ENCODE measurements around the gene C12orf57.

C12orf57 gene

DNA sequence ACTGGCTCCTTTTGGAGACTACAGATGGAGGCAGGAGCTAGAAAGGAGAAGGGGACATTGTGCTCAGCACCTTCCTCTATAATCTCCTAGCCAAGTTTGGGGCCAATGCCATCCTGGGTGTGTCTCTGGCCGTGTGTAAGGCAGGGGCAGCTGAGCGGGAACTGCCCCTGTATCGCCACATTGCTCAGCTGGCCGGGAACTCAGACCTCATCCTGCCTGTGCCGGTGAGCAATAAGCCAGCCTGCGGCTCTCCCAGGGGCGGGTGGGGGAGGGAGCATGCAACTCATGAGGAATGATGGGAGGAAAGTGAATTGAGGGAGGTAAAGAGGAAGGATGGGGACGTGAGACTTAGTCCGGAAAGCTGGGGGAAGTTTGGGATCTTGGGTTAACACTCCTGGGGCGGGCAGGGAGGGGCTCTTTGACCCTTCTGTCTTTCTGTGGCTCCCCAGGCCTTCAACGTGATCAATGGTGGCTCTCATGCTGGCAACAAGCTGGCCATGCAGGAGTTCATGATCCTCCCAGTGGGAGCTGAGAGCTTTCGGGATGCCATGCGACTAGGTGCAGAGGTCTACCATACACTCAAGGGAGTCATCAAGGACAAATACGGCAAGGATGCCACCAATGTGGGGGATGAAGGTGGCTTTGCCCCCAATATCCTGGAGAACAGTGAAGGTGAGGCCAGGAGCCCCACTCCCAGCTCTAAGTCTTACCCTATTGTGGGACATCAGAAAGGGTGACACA, 26.2 kb upstream of the C12orf57 start:
- DNase-seq (ENCODE audit: low read depth in 2 of 2): no peak

DNA sequence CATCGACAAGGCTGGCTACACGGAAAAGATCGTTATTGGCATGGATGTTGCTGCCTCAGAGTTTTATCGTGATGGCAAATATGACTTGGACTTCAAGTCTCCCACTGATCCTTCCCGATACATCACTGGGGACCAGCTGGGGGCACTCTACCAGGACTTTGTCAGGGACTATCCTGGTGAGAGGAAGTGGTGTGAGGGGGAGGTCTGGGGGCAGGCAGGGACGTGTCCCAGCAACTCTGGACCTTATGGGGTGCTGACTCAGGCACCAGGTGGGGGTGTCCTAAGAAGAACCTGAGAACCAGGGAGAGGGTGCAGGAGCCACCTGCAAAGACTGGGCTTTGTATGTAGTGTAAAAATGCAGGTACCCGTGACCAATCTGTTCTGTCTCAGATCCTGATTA, 24.2 kb upstream of the C12orf57 start:
- DNase-seq (ENCODE audit: low read depth in 2 of 2): no peak

DNA sequence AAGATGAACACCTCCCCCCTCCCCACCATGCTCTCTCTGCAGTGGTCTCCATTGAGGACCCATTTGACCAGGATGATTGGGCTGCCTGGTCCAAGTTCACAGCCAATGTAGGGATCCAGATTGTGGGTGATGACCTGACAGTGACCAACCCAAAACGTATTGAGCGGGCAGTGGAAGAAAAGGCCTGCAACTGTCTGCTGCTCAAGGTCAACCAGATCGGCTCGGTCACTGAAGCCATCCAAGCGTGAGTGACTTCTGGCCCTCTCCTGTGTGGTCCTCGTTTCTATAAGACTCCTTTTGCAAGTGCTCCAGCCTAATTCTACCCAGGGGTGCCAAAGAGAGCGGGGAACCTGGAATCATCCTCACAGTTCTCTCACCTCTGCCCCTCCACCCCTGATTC, 22.3 kb upstream of the C12orf57 start:
- DNase-seq (ENCODE audit: low read depth in 2 of 2): no peak

DNA sequence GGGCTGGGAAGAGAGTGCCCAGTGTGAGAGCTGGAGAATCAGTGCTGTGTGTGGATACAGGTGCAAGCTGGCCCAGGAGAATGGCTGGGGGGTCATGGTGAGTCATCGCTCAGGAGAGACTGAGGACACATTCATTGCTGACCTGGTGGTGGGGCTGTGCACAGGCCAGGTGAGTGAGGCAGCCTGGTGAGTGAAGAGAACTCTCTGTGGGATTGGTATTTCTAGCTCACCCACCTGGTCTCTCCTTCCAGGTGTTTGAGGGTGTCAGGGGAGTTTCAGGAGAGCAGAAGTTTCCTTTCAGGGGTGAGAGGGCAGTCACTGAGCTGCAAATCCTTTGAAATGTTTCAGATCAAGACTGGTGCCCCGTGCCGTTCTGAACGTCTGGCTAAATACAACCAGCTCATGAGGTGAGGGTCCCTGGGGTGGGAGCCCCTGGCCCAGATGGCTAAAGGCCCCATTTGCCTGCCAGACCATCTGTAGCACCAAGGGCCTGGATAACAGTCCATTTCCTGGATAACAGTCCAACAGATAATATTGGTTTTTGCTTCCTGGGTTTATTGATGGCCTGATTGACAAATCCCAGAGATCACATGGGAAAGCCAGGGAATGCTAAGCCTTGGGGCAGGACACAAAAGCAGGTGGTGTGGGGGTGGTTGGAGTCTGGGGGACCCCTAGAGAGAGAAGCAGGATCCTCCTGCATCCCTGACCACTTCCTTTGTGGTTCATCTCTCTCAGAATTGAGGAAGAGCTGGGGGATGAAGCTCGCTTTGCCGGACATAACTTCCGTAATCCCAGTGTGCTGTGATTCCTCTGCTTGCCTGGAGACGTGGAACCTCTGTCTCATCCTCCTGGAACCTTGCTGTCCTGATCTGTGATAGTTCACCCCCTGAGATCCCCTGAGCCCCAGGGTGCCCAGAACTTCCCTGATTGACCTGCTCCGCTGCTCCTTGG, 21.6 kb upstream of the C12orf57 start:
- DNase-seq (ENCODE audit: low read depth in 2 of 2): no peak

DNA sequence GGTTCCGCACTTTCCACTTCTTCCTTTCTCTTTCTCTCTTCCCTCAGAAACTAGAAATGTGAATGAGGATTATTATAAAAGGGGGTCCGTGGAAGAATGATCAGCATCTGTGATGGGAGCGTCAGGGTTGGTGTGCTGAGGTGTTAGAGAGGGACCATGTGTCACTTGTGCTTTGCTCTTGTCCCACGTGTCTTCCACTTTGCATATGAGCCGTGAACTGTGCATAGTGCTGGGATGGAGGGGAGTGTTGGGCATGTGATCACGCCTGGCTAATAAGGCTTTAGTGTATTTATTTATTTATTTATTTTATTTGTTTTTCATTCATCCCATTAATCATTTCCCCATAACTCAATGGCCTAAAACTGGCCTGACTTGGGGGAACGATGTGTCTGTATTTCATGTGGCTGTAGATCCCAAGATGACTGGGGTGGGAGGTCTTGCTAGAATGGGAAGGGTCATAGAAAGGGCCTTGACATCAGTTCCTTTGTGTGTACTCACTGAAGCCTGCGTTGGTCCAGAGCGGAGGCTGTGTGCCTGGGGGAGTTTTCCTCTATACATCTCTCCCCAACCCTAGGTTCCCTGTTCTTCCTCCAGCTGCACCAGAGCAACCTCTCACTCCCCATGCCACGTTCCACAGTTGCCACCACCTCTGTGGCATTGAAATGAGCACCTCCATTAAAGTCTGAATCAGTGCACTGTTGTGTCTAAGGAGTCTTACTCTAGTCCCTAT, 20.7 kb upstream of the C12orf57 start:
- no peak for DNase-seq (ENCODE audit: low read depth in 2 of 2)

DNA sequence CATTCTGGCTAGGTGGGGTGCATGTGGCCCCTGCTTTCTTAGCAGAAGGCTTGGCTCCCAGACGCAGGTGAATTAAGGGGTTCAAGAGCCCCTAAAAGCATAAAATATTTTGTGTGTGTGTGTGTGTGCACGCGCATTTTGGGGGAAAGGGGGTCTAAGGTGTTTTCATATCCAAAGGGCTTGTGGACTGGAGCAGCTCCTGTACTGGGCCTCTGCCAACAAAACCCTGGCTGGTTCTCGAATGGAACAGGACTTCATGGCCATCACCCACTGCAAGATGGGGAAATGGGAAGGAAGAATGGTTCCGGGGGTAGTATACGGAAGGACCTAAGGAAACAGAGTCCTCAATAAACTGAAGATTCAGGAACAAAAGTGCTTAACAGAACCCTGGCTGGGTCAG, 20.0 kb upstream of the C12orf57 start:
- no peak for DNase-seq (ENCODE audit: low read depth in 2 of 2)

DNA sequence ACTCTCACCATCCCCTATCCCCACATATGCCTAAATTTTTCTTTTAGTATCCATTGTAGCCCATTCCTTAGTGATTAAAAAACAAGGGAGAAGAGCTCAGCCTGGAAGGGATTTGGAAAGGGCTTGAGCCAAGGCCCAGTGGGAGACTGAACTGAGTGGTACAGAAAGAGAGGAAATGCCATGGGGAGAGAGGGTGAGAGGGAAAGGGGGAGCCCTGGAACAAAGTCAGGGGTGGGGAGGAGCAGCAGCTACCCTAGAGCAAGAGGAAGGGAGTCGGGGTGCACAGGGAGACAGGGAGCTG, 18.6 kb upstream of the C12orf57 start:
- DNase-seq (ENCODE audit: low read depth in 2 of 2): no peak

DNA sequence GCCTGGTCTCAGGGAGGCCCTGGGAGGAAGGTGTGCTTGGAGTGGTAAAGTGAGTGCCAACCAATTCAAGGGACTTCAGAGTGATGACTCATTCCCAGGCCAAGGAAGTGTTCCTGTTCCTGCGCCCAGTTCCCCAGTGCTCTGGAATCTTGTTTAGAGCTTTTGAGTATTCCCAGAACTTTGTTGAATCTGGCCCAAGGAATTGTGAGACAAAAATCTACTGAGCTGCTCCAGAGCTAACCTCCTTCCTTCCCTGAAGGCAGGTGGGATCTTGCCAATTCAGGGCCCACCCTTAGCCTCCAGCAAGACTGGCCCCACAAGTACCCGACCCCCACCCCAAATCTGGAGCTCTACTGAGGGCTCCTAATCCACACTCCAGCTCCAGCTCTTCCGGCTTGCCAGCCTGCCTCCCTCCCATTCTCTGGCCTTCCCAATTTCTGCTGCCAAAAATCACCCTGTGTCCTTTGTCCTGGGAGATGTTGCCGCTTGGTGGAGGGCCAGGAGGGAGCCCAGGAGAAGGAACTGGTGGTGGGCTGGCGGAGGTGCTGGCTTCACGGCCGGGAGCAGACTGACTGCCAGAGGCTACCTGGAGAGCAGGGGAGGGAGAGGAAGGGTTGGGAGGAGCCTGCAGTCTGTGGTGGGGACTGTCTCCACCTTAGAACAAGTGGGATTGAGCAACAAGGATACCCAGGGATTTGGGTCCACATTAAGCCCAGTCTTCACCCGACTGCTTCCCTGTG, 18.1 kb upstream of the C12orf57 start:
- DNase-seq (ENCODE audit: low read depth in 2 of 2): no peak

DNA sequence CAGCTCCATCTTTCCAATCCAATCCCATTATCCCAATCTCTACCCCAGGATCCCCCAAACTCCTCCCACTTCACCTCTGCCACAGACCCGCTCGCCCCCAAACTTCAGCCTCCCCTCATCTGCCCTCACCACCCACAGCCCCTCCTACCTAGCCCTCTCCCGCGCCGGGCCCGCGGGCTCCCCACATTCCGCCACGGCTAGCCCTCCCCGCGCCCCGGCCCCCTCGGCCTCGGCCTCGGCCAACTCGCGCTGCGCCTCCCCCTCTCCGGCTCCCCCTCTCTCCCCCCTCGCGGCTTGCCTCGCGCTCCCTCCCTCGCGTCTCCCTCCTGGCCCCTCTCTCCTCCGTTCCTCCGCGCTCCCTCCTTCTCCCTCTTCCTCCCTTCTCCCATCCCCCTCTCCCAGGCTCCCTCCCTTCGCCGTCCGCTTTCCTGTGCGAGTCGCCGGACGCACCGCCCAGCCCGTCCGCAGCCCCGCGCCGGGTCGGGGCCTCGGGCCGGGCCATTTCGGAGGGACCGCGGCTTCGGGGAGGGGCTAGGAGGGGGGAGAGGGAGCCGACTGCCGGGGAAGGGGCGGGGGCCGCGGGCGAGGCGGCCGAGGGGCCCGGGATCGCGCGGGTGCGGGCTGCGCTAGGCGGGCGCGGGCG, 16.3 kb upstream of the C12orf57 start, which contains the start of gene ATN1:
TSS of gene ATN1 (plus strand) at position 581 of the 643 bp plus-strand sequence. CDS start 6,043 bp downstream, outside the sequence.
- DNase-seq (ENCODE audit: low read depth in 2 of 2): no peak

DNA sequence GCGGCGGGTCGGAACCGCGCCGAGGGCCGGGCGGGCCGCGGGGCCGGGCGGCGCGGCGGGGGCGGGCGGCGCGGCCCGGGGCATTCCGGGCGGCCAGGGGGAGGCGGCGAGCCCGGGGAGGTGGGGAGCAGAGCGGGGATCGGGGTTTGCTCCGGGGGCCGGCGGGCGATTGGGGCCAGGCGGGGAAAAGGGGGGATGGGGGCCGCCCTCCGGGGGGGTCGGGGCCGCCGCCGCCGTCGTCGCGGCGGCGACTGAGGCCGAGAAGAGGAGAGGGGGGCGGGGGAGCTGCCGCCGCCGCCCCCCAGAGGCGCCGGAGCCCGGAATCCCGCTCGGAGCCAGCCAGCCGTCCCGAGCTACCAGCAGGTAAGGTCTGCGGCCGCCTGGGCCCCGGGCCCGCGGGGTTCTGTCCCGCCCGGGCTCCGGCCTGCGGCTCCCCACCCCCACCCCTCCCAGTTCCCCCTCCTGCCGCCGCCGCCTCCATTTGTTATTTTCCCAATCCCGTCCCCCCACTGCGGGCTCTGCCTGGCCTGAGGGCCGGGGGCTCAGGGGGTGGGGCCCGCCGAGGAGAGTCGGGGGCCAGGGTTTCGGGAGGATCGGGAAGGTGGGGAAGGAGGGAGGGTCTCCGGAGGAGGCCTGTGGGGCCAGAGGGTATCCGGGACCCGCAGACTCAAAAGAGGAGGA, 15.7 kb upstream of the C12orf57 start:
- no peak for DNase-seq (ENCODE audit: low read depth in 2 of 2)

DNA sequence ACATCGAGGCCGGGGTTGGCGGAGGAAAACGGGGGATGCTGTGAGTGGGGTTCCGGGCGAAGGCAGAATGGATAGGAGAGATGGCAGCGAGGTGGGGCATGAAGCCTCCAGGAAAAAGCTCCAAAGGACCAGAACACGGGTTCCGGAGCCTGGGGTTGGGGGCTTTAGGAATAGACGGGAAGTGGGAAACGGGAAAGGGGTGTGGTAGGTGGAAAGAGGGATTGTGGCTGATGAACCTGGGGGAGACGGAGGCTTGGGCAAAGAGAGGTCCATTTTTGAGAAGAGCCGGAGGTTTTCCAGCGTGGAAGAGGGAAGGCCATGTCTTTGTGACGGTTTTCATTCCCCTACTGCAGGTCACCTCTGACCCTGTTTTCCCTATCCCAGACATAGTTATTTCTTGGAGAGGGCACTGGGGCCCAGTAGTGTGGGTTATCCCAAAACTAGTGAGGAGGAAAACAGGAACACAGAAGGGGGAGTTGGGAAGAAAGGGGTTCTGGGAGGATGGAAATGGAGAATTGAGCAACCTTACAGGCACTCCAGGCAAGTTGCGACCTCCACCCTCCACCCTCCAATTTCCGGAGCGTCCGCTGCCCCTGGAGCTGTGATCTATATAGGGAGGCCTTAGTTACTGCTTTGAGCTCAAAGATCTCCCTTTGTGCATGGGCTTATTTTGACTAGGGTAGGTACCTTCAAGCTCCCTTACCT, 15.0 kb upstream of the C12orf57 start:
- no peak for DNase-seq (ENCODE audit: low read depth in 2 of 2)

DNA sequence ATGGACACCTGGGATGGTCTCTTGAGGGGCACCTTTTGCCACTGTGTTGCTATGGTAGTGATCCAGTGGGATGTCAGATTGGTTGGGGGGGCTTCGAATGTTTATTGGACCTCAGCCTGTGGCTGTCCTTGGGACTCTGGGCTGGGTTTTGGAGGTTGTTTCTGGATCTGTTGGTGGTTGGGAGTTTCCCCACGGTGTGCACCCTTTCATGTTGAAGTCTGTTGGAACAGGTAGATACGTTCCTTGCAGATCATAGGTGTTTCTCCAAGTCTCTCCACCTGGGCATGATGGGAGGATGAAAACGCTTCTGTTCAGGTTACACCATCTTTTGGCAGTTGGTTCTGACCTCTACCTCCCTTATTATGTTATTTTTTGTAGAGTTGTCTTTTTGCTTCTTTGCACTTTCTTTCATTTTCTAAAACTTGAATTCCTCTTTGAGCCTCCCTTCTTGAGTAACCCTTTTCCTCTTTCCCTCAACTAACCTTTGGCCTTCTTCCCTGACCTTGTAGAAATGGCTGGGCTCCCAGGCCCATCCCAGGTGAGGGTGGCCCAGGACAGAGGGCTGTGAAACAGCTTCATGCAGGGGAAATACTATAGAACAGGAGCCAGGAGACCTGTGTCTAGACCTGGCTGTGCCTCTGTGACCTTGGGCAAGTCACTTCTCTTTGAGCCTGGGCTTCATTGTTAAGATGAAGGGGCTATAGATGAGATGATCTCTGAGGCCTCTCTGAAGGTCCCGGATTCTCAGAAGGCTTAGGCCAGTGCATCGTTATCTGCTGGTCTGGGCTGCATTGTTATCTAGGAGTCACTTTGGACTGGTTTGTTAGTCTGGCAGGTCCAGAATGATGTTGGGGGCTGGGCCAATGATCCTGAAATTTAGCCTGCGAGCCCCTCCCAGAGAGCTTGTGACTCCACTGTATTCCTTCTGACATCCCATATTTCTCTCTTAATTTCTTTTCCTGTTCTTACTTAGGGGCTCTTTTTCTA, 14.1 kb upstream of the C12orf57 start:
- DNase-seq (ENCODE audit: low read depth in 2 of 2): no peak

DNA sequence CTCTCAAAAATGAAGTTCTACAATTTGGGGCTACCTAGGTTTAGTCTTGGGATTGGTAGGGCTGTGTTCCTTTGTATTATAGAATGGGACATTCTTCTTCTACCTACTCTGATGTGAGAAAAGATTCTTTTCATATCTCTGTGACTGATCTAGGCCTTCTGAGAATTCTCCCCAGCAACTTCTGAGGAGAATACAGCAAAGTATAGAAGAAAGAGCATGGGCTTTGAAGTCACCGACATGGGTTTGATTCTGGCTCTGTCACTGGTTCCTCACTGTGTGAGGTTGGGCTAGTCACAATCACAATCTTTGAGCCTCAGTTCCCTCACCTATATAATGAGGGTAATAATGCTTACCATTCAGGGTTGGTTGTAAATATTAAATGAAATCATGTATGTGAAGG, 11.1 kb upstream of the C12orf57 start:
- no peak for DNase-seq (ENCODE audit: low read depth in 2 of 2)

DNA sequence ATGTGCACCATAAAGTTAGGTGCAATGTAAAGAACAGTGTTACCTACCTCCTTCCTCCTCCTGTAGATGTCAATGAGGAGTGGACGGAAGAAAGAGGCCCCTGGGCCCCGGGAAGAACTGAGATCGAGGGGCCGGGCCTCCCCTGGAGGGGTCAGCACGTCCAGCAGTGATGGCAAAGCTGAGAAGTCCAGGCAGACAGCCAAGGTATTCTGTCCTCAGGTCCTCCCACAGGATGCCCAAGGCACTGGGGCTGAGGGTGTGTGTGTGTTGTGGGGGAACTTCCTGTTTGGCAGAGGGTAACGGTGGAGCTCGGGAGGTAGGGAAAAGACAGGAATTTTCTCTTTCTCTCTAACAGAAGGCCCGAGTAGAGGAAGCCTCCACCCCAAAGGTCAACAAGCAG, 9.7 kb upstream of the C12orf57 start:
- DNase-seq (ENCODE audit: low read depth in 2 of 2): no peak

DNA sequence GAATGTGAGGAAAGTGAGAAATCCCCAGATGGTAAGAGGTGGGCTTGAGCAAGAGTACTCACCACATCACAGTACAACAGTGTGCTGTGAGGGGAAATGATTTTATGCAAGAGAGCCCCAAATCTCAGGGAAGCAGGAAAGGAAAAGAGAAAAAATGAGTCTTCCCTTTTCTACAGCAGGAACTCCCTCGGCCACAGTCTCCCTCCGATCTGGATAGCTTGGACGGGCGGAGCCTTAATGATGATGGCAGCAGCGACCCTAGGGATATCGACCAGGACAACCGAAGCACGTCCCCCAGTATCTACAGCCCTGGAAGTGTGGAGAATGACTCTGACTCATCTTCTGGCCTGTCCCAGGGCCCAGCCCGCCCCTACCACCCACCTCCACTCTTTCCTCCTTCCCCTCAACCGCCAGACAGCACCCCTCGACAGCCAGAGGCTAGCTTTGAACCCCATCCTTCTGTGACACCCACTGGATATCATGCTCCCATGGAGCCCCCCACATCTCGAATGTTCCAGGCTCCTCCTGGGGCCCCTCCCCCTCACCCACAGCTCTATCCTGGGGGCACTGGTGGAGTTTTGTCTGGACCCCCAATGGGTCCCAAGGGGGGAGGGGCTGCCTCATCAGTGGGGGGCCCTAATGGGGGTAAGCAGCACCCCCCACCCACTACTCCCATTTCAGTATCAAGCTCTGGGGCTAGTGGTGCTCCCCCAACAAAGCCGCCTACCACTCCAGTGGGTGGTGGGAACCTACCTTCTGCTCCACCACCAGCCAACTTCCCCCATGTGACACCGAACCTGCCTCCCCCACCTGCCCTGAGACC, 8.2 kb upstream of the C12orf57 start:
- no peak for DNase-seq (ENCODE audit: low read depth in 2 of 2)

DNA sequence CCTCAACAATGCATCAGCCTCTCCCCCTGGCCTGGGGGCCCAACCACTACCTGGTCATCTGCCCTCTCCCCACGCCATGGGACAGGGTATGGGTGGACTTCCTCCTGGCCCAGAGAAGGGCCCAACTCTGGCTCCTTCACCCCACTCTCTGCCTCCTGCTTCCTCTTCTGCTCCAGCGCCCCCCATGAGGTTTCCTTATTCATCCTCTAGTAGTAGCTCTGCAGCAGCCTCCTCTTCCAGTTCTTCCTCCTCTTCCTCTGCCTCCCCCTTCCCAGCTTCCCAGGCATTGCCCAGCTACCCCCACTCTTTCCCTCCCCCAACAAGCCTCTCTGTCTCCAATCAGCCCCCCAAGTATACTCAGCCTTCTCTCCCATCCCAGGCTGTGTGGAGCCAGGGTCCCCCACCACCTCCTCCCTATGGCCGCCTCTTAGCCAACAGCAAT, 7.6 kb upstream of the C12orf57 start:
- no peak for DNase-seq (ENCODE audit: low read depth in 2 of 2)

DNA sequence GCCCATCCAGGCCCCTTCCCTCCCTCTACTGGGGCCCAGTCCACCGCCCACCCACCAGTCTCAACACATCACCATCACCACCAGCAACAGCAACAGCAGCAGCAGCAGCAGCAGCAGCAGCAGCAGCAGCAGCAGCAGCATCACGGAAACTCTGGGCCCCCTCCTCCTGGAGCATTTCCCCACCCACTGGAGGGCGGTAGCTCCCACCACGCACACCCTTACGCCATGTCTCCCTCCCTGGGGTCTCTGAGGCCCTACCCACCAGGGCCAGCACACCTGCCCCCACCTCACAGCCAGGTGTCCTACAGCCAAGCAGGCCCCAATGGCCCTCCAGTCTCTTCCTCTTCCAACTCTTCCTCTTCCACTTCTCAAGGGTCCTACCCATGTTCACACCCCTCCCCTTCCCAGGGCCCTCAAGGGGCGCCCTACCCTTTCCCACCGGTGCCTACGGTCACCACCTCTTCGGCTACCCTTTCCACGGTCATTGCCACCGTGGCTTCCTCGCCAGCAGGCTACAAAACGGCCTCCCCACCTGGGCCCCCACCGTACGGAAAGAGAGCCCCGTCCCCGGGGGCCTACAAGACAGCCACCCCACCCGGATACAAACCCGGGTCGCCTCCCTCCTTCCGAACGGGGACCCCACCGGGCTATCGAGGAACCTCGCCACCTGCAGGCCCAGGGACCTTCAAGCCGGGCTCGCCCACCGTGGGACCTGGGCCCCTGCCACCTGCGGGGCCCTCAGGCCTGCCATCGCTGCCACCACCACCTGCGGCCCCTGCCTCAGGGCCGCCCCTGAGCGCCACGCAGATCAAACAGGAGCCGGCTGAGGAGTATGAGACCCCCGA, 7.0 kb upstream of the C12orf57 start:
- no peak for DNase-seq (ENCODE audit: low read depth in 2 of 2)

All from activated CD8-positive, alpha-beta memory T cell treated with anti-CD3 and anti-CD28 coated beads for 4 hours (primary cell).